SU-DHL-6 (cell line): ENCODE results near the gene ZNF556.

ENCODE experiments used
- H2AFZ ChIP-seq: fragments of 200-600 bp; sonication (generic); 2 replicates; pipeline ENCODE4 v1.6.1; 2014; ENCODE audit warnings: low read depth, mild to moderate bottlenecking, moderate library complexity, mixed read lengths, antibody characterized with exemption, low read length; ENCODE audit not compliant: severe bottlenecking
- H3F3A ChIP-seq: fragments of 200-600 bp; shearing (Covaris generic); 2 replicates; pipeline ENCODE4 v1.6.0; 2016; ENCODE audit warnings: antibody characterized with exemption, mild to moderate bottlenecking; ENCODE audit not compliant: insufficient read depth
- H3K27ac ChIP-seq: fragments of 200-600 bp; sonication (generic); 2 replicates; pipeline ENCODE4 v1.5.1; 2016; ENCODE audit warnings: low read depth, mild to moderate bottlenecking, low read length, moderate library complexity, mixed read lengths
- H3K27me3 ChIP-seq: fragments of 200-600 bp; sonication (generic), shearing (Covaris generic); 2 replicates; pipeline ENCODE4 v1.6.0; 2014; ENCODE audit warnings: mild to moderate bottlenecking, low read length
- H3K36me3 ChIP-seq: fragments of 200-600 bp; sonication (generic); 2 replicates; pipeline ENCODE4 v1.6.1; 2014; ENCODE audit warnings: mild to moderate bottlenecking, low read length, mixed read lengths
- H3K4me2 ChIP-seq: fragments of 300-600, 200-600 bp; shearing (Covaris generic), sonication (generic); 2 replicates; pipeline ENCODE4 v1.6.0; 2014; ENCODE audit warnings: low read length, low read depth, mild to moderate bottlenecking; ENCODE audit not compliant: poor library complexity, severe bottlenecking
- H3K4me3 ChIP-seq: fragments of 200-600 bp; sonication (generic); 2 replicates; pipeline ENCODE4 v1.5.1; 2014; ENCODE audit warnings: antibody characterized with exemption, low read length, mild to moderate bottlenecking, mixed read lengths; ENCODE audit not compliant: insufficient read depth, poor library complexity, severe bottlenecking
- H3K79me2 ChIP-seq: fragments of 200-600 bp; sonication (generic); 2 replicates; pipeline ENCODE4 v1.6.1; 2014; ENCODE audit warnings: mild to moderate bottlenecking, low read length, moderate library complexity; ENCODE audit not compliant: insufficient read depth
- H3K9ac ChIP-seq: fragments of 200-600 bp; sonication (generic); 2 replicates; pipeline ENCODE4 v1.7.0; 2014; ENCODE audit warnings: mild to moderate bottlenecking, low read length
- H3K9me2 ChIP-seq: fragments of 200-600 bp; sonication (generic); replicated peaks from 2 replicates; pipeline ENCODE4 v1.6.1; 2014; ENCODE audit warnings: low read length; ENCODE audit not compliant: insufficient read depth
- H3K9me3 ChIP-seq: fragments of 200-600 bp; sonication (generic); 2 replicates; pipeline ENCODE4 v1.6.1; 2014; ENCODE audit warnings: low read length, mixed read lengths; ENCODE audit not compliant: insufficient read depth
- H4K20me1 ChIP-seq: fragments of 200-600 bp; sonication (generic); 2 replicates; pipeline ENCODE4 v1.6.1; 2014; ENCODE audit warnings: low read depth, mild to moderate bottlenecking, antibody characterized with exemption, low read length, moderate library complexity, mixed read lengths
- CTCF ChIP-seq: fragments of 200-600 bp; sonication (generic); IDR thresholded peaks from one replicate; pipeline ENCODE4 v1.5.1; 2017; ENCODE audit warnings: antibody characterized with exemption, mild to moderate bottlenecking, low read length, moderate library complexity; ENCODE audit not compliant: insufficient read depth, poor library complexity, severe bottlenecking
- EZH2phosphoT487 ChIP-seq: fragments of 200-600 bp; sonication (generic), shearing (Covaris generic); conservative IDR thresholded peaks from 2 replicates; pipeline ENCODE4 v1.6.1; 2018; ENCODE audit warnings: mild to moderate bottlenecking, antibody characterized with exemption, low read length, moderate library complexity, mixed read lengths

Gene ZNF556

GRCh38 chr19:2853015-2853606 is 14.0 kb upstream of the ZNF556 start:
- no peak overlapping the region for H3K27ac ChIP-seq
- H4K20me1 ChIP-seq, result no peaks in the 10 kb centered on the region
- H3F3A ChIP-seq, result no peaks in the 10 kb centered on the region
- H3K79me2 ChIP-seq, result peaks cover 7% of the 10 kb centered on the region
- no peak overlapping the region for H2AFZ ChIP-seq
- no peak overlapping the region for H3K4me2 ChIP-seq
- H3K27me3 ChIP-seq, result no peaks in the 10 kb centered on the region
- peaks cover 40% of the 10 kb centered on the region for H3K36me3 ChIP-seq
- H3K9ac ChIP-seq, result no peak overlapping the region
- H3K9me3 ChIP-seq, result peaks cover 29% of the 10 kb centered on the region; the same call in 1 of the 2 replicates
- TF ChIP-seq EZH2phosphoT487 (no peak), CTCF (no peak)
- no peak overlapping the region for H3K4me3 ChIP-seq
- no peaks in the 10 kb centered on the region for H3K9me2 ChIP-seq

GRCh38 chr19:2854849-2855248 is 12.3 kb upstream of the ZNF556 start:
- TF ChIP-seq EZH2phosphoT487, result no peak
- TF ChIP-seq CTCF, result no peak
- no peak overlapping the region for H3K9ac ChIP-seq
- H3K27ac ChIP-seq, result no peak overlapping the region
- no peak overlapping the region for H2AFZ ChIP-seq
- H3K79me2 ChIP-seq, result no peaks in the 10 kb centered on the region
- no peak overlapping the region for H3K4me2 ChIP-seq
- no peaks in the 10 kb centered on the region for H4K20me1 ChIP-seq
- H3K4me3 ChIP-seq, result no peak overlapping the region
- H3K27me3 ChIP-seq, result no peaks in the 10 kb centered on the region
- no peaks in the 10 kb centered on the region for H3F3A ChIP-seq
- H3K9me3 ChIP-seq, result peaks cover 29% of the 10 kb centered on the region; the same call in 1 of the 2 replicates
- H3K9me2 ChIP-seq, result no peaks in the 10 kb centered on the region
- peaks cover 40% of the 10 kb centered on the region for H3K36me3 ChIP-seq

- H2AFZ ChIP-seq, result no peak overlapping the region
- no peaks in the 10 kb centered on the region for H3K27me3 ChIP-seq
- no peaks in the 10 kb centered on the region for H3K79me2 ChIP-seq
- H3K36me3 ChIP-seq, result peaks cover 32% of the 10 kb centered on the region
- H3K4me3 ChIP-seq, result no peak overlapping the region
- TF ChIP-seq CTCF (no peak), EZH2phosphoT487 (no peak)
- no peaks in the 10 kb centered on the region for H4K20me1 ChIP-seq
- H3F3A ChIP-seq, result no peaks in the 10 kb centered on the region
- peaks cover 29% of the 10 kb centered on the region; the same call in 1 of the 2 replicates for H3K9me3 ChIP-seq
- H3K9ac ChIP-seq, result no peak overlapping the region
- no peak overlapping the region for H3K4me2 ChIP-seq
- H3K27ac ChIP-seq, result no peak overlapping the region
- H3K9me2 ChIP-seq, result no peaks in the 10 kb centered on the region
Measured at GRCh38 chr19:2856457-2857050, 10.6 kb upstream of the ZNF556 start.
